Lung microvascular endothelial cell (primary cell): ENCODE results near the gene GALNT12. TPM values are rescaled to one million over a fixed set of nuclear protein-coding genes. Genes with fewer than 3 reads are reported as not detected.

Source experiments
- DNase-seq, 2 donors: peaks; one replicate each; pipeline versions ENCODE4 v3.0.0 to v3.0.0-alpha.2; 2010; ENCODE audit warnings: low read depth in 2 of 2
- total RNA-seq: library from RNA; depleted of rRNA; stranded (reverse); fragments of >200 nt; gene quantifications from 2 replicates; pipeline ENCODE4 v1.2.1, GENCODE V29; 2014

The GALNT12 gene
- total RNA-seq, 1 donor from 2014 or later: under 0.01 TPM

GRCh38 chr9:98801561-98801960 lies 5.9 kb upstream of the GALNT12 start:
- no peak for DNase-seq

- no peak for DNase-seq
Observed at GRCh38 chr9:98801969-98802371, 5.5 kb upstream of the GALNT12 start.

DNA sequence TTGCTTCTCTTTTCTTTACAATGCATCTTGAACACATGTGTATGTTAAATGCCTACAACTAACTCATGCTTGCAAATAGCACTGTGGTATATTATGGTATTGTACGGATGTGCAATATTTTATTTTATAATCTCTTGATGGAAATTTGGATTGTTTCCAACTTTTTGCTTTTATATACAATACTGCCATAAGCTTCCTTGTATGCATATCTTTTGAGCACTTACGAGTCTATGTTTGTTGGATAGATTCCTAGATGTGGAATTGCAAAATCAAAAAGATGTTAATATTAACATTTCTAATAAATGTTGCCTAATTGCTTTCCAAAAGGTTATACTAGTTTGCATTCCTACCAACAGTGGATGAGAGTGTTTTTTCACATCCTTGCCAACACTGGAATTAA lies 3.4 kb upstream of the GALNT12 start:
- no peak for DNase-seq

- DNase-seq: no peak
Observed at GRCh38 chr9:98805506-98806272, 1.8 kb upstream of the GALNT12 start.

DNA sequence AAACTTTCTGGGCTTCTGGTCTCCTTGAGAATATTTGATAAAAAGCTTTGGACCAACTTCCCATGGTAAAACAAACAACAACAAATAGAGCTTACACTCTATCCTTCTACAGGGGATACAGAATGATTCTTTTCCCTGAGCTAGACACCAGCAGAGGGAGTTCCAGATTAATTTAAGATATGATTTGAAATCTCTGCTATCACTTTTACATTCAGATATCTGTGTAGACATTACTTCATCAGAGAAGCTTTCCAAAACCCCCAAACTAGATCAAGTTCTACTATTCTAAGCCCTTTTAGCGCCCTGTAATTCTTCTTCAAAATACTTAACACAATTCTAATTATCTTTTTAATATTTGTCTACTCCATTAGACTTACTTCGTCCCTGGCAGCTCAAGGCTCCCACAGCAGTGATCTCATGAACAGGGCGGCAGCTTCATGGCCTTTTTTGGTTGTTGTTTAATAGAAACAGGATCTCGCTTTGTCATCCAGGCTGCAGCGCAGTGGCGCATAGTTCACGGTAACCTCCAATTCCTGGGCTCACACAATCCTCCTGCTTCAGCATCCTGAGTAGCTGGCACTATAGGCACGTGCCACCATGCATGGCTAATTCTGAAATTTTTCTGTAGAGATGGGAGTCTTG lies 955 bp upstream of the GALNT12 start:
- DNase-seq: no peak

DNA sequence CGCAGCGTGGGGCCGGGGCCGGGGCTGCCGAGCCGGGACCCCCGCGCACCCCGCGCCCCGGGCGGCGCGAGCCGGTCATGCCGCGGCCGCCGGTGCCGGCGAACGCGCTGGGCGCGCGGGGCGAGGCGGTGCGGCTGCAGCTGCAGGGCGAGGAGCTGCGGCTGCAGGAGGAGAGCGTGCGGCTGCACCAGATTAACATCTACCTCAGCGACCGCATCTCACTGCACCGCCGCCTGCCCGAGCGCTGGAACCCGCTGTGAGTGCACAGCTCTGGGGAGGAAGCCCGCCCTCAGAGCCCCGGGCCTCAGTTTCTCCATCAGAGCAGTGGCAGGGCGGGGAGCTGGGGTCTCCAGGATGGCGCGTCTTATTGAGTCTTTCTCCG lies 335 bp downstream of the GALNT12 start:
- no peak for DNase-seq

GRCh38 chr9:98808411-98808815 lies 943 bp downstream of the GALNT12 start:
- no peak for DNase-seq

- DNase-seq: no peak
Observed at GRCh38 chr9:98808875-98809274, 1.4 kb downstream of the GALNT12 start.

DNA sequence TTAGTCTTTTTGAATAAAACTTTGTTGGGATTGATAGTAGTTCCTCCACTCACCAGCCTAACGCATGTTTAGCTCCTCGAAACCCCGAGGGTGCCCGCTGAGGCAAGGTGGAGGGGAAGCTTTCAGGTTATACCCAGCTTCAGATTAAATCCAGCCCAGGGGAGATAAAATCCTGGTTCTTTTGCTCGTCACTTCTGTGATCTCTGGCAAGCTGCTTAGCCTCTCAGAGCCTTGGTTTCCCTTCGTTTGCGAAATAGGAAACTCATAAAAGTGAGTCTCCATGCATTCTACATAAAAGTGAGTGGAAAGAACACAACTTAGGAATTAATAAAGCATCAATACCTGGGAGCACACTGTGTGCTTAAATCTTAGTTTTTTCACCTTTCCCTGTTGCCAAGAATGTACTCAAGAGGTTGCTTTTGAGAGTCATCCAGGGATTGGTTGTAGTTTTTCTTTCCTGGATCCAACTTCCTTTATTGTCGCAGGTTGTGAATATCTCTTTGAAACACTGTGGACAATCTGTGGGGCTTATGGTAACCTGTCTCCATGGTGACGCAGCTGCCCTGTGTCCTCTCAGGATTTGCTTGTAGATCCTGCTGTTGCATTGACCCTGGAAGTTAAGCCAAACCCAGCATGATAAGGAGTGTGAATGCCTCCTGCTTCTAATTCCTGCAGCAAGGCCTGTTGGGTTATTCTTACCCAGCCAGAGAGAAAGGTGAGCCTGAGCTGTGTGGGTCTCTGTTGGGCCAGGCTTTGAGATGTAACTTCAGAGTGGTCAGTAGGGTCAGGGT lies 2.0 kb downstream of the GALNT12 start:
- DNase-seq: no peak

- DNase-seq: peak in 1 of 2 donors; percentile 24
Observed at GRCh38 chr9:98810102-98810842, 2.8 kb downstream of the GALNT12 start.

- peak in 1 of 2 donors; percentile 86 for DNase-seq
Observed at GRCh38 chr9:98811051-98811650, 3.7 kb downstream of the GALNT12 start.

DNA sequence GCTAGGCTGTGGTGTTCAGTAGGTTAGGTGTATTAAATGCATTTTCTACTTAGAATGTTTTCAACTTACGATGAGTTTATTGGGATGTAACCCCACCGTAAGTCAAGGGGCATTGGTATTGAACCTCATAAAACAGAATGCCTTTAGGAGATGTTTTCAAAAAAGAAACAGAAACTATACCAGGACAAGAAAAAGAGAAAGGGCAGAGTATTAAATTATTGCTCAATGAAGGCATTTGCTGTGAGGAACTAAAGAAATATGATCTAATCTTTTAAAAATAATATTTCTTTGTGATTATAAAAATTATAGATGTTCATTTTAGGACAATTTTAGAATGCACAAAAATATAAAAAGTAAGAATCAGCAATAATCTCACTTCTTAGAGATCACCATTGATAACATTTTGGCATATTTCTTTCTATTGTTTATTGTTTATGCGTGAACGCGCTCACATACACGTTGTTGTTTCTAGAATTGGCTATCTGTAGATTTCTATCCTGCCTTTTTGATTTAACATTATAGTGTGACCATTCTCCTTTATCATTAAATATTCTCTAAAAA lies 8.0 kb downstream of the GALNT12 start:
- DNase-seq: no peak

GRCh38 chr9:98818764-98819163 lies 11.3 kb downstream of the GALNT12 start:
- no peak for DNase-seq

DNA sequence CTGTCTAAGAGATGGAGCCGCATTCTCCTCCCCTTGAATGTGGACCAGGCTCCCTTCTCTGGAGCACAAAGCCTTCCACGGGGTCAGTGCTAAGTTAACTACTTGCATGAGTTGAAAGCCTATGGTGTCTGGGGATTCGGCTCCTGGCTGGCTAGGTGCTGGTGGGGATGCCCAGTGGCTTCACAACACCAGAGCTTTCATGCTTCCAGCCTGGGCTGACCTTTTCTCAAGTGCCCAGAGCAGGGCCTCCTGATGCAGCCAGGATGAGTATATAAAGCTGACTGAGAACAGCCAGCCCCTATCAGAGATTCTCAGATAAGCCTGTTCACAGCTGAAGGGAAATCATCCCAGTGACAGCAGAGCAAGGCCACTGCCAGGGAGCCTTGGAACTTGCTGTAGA lies 11.8 kb downstream of the GALNT12 start:
- DNase-seq: no peak

- no peak for DNase-seq
Observed at GRCh38 chr9:98821831-98822230, 14.4 kb downstream of the GALNT12 start.

GRCh38 chr9:98822661-98823060 lies 15.2 kb downstream of the GALNT12 start:
- no peak for DNase-seq

- no peak for DNase-seq
Observed at GRCh38 chr9:98823666-98824334, 16.3 kb downstream of the GALNT12 start.

- DNase-seq: no peak
Observed at GRCh38 chr9:98825414-98825813, 17.9 kb downstream of the GALNT12 start.

- DNase-seq: no peak
Observed at GRCh38 chr9:98826716-98827115, 19.2 kb downstream of the GALNT12 start.

GRCh38 chr9:98829766-98830165 lies 22.3 kb downstream of the GALNT12 start:
- DNase-seq: no peak
